ENCODE results near the gene SLC25A3.
A peak's percentile ranks its signal among the peaks of the same experiment; 100 is the strongest.
"Not testable (repeated sequence)": the region's sequence is repeated elsewhere in the genome, so short reads cannot be mapped to it uniquely, and the experiment has no call there.

The SLC25A3 gene

DNA sequence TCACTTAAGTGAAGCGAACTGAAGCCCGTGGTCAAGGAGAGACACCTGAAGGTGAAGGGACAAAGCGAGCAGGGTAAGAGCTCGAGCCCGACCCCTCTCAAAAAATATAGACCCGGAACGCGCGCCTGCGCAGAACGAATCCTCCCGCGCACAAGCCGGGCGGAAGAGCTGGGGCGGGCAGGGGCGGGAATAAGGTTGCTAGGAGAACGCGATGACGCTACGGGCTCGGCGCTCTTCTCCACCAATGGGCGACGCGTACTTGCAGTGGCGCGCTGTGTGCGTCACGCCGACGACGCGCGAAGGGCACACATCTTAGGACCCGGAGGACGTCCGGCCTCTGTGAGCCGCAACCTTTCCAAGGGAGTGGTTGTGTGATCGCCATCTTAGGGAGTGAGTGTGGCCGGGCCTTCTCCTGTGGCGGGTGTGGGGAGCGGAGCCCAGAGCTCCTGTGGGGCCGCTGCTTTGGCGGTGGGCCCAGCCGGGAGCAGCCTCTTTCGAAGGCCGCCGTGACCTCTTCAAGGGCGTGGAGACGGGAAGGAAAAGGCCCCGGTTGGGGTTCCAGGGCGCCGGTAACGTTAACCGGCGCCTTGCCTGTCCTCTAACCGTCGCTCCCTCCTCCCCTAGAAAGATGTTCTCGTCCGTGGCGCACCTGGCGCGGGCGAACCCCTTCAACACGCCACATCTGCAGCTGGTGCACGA, at the start of gene SLC25A3:
SLC25A3 (plus strand) TSS at position 336 of the 699 bp plus-strand sequence; CDS start at position 629, 293 bp downstream.
- DNase-seq (ENCODE audit: low spot score), result peak; percentile 85

DNA sequence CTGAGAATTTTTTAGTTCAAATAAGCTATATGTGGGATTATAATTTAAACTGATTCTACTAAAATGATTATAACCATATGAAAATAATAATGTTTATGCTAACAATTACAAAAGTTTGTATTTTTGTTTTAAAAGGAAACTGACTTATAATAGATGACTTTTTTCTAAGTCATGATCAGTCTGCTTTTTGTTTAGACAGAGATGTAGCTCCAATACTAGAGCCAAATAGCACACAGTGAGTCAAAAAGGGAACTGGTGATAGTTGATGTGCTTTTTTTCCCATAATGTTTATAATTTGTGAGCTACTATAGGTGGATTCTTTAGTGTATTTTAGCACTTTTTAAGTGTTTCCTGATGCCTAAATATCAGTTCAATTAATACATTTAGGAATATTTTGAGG, 49.8 kb upstream of the SLC25A3 start:
- no peak for DNase-seq (ENCODE audit: low spot score)

DNA sequence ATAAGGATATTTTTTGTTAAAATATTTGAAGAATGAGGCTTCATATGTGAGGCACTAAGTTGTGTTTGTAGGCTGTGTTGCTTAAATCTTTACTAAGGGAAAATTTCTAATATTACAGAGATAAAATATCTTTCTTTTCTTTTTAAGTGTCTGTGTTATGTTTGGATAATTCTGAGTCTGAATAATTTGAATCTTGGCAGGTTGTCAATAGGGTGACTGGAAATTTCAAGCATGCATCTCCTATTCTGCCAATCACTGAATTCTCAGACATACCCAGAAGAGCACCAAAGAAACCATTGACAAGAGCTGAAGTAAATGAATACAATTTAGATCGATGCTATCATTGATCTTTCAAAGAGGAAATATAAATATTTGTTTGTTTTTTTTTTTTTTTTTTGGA, 48.7 kb upstream of the SLC25A3 start:
- no peak for DNase-seq (ENCODE audit: low spot score)

DNA sequence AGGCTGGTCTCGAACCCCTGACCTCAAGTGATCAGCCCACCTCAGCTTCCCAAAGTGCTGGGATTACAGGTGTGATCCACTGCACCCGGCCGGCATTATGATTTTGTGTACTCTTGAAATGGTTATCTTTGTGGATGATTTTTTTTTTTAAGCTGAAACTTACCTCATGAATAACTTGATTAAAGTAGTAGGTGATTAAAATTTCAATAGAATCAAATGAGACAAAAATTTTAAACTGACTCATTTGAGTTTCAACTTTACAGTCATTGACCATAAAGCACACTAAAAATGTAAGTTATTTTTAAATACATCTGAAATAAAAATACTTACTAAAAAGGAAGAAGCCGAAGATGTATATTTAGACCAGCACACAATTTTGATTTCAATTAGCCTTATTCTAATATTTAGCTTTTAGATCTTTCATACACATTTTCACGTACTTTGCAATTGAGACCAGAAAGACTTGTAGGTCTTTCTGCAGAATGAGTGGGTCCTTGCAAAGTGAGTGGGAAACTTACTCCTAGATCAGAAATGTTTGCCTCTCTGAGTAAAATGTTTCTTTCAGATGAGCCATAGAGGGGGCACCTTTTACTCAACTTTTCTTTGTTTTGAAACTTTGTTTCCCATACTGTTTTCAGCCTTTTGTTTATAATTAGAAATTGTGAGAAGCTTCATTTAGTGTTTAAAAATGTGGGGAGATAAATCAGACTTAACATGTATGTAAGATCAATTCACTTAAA, 43.9 kb upstream of the SLC25A3 start:
- no peak for DNase-seq (ENCODE audit: low spot score)

DNA sequence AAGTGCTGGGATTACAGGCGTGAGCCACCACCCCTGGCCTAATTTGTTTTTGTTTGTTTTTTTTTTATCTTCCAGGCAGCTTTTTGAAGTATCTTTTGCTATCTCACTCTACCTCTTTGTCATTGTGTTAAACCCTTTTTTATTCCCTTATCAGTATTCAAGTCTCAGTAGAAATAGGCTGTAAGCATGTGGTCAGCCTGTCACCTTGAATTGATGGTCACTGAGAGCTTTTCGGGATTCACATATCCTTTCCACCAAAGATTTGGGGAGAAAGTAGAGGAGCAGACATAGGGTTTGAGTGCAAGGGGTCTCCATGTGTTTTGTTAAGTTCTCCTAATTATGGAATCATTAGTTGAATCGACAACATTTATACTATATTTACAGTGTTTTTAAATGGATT, 41.7 kb upstream of the SLC25A3 start:
- no peak for DNase-seq (ENCODE audit: low spot score)

DNA sequence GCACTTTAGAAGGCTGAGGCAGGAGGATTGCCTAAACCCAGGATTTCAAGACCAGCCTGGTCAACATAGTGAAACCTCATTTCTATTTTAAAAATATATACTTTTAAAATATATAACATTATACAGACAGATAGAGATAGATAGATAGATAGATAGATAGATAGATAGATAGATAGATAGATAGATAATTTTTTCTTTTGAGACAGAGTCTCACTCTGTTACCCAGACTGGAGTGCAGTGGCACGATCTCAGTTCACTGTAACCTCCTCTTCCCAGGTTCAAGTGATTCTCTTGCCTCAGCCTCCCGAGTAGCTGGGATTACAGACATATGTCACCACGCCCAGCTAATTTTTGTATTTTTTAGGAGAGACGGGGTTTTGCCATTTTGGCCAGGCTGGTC, 35.4 kb upstream of the SLC25A3 start:
- not testable (repeated sequence) for DNase-seq (ENCODE audit: low spot score)

DNA sequence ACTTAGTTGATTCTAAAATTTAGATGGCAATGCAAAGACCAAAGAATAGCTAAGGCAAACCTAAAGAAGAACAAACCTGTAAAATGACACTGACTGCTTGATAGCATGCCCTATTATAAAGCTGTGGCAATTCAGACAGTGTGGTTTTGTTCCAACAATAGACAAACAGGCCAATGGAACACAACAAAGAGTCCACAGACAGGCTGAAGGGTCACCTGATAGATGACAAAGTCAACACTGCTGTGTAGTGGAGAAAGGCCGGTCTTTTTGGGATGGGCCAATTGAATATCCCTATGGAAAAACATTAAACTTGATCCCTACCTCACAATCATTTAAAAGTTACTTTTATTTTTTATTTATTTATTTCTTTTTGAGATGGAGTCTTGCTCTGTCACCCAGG, 33.8 kb upstream of the SLC25A3 start:
- peak; percentile 10 for DNase-seq (ENCODE audit: low spot score)

DNA sequence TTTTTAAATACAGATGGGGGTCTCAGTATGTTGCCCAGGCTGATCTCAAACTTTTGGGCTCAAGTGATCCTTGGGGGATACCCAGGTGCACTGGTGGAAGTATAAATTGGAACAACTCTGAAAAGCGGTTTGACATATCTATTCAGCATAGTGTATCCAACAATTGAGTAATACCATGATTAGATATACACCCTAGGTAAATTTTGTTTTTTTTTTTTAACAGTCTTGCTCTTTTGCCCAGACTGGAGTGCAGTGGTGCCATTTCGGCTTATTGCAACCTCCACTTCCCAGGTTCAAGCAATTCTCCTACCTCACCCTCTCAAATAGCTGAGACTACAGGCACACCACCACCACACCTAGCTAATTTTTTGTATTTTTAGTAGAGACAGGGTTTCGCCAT, 31.6 kb upstream of the SLC25A3 start:
- DNase-seq (ENCODE audit: low spot score), result no peak

DNA sequence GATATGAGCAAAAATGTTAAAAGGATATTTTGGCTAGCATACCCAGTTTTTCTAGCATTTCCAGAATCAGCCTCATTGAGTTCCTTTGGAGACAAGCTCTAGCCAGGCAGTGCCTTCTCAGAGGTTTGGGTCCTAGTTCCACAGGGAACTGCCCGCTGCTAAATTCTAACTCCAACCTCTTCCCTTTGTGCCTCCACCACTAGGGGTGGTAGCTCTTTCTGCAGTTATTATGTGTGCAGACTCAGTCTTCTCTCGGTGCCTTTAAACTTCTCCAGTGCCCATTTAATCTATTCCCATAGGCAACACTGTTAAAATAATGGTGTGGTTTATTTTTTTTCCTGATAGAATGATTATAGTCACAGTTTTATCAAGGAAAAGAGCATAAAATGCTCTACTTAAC, 21.5 kb upstream of the SLC25A3 start:
- DNase-seq (ENCODE audit: low spot score), result no peak

DNA sequence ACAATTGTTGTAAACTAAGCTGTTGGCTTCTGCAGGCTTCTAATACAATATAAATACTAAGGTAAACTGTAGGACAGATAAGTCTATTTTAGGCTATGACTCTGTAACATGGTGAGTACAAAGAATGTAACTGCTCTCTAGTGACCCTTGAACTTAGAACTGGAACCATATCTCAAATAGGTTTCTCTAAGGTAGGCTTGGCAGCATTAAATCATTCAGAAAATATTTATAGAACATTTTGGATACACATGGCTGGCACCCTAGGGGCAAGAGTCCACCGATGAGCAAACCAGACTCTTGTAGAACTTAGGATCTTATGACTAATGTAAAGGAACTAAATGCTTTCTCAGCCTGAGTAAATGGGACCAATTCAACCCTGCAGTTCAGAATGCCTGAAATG, 19.4 kb upstream of the SLC25A3 start:
- no peak for DNase-seq (ENCODE audit: low spot score)

DNA sequence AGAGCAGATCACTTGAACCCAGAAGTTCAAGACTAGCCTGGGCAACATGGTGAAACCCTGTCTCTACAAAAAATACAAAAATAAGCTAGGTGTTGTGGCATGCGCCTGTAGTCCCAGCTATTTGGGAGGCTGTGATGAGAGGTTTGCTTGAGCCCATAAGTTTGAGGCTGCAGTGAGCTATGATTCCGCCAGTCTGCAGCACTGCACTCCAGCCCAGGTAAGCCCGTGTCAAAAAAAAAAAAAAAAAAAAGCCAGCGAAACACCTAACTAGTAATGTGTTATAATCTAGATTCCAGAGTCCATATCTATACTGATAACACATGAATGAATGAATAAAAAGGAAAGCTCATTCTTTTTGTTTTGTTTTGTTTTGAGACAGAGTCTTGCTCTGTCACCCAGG, 18.5 kb upstream of the SLC25A3 start:
- DNase-seq (ENCODE audit: low spot score), result no peak

DNA sequence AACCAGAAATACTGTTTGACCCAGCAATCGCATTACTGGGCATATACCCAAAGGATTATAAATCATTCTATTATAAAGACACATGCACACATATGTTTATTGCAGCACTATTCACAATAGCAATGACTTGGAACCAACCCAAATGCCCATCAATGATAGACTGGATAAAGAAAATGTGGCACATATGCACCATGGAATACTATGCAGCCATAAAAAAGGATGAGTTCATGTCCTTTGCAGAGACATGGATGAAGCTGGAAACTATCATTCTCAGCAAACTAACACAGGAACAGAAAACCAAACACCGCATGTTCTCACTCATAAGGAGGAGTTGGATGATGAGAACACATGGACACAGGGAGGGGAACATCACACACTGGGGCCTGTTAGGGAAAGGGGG, 16.7 kb upstream of the SLC25A3 start:
- not testable (repeated sequence) for DNase-seq (ENCODE audit: low spot score)

DNA sequence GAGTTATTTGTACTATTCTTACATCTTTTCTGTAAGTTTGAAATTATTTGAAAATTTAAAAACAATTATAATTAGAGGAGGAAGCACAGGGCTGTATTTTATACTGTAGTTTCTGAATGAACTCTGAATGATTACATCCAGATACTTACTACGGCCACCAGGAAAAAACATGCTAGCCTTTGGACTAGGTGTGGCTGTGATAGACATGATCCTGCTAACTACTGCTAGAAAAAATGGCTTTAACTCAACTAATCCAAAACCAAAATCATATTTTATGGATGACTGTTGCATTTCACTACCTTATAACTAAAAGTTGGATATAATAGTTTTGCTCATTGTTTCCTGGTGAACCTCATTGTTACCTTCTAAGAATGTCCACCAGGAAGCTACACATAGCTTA, 15.1 kb upstream of the SLC25A3 start:
- DNase-seq (ENCODE audit: low spot score), result no peak

DNA sequence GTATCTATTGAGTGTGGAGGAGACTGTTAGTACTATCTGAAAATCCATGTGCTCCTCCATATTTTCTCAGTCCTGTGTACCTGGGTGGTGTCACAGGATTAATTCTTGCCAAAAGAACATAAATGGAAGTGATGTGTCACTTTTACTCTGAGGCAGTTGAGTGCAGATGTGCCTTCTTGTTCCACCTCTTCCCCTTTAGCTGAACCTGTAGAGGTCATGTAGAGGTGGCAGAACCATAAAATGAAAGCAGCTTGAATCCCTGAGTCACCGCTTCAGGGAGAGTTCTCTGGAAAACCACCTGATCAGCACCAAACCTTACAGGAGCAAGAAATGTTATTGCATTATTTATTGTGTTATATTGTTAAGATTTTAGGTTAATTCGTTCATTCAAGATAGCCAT, 14.7 kb upstream of the SLC25A3 start:
- DNase-seq (ENCODE audit: low spot score), result no peak

DNA sequence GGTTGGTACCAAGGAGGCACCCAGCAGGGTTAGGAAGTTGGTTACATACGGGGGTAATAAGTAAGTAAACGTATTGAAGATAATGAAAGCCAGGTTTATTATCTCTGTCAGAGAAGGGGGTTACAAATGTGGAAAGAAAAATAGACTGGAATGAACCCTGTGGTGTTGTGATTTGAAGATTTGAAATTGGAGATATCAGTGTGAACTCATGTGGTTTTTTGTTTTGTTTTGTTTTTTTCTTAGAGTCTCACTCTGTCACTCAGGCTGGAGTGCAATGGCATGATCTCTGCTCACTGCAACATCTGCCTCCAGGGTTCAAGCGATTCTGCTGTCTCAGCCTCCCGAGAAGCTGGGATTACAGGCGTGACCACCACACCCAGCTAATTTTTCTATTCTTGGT, 14.1 kb upstream of the SLC25A3 start:
- DNase-seq (ENCODE audit: low spot score), result no peak

DNA sequence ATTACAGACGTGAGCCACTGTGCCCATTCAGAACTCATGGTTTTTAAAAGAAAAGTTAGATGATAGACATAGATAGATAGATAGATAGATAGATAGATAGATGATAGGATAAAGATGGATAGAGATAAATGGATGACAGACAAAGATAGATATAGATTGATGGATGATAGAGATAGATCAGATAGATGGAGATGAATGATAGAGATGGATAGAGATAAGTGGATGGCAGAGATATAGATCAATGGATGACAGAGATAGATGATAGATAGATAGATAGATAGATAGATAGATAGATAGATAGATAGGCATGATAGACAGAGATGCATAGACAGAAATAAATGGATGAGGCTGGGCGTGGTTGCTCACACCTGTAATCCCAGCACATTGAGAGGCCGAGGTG, 13.7 kb upstream of the SLC25A3 start:
- DNase-seq (ENCODE audit: low spot score), result no peak

DNA sequence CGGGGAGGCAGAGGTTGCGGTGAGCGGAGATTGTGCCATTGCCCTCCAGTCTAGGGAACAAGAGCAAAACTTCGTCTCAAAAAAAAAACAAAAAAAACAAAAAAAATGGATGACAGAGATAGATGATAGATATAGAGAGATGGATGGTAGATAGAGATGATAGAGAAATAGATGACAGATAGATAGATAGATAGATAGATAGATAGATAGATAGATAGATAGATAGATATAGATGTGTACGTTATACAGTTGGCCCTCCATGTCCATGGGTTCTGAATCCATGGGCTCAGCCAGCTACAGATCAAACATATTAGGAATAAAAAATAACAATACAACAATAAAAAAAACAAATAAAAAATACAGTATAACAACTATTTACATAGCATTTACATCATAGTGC, 12.8 kb upstream of the SLC25A3 start:
- no peak for DNase-seq (ENCODE audit: low spot score)

DNA sequence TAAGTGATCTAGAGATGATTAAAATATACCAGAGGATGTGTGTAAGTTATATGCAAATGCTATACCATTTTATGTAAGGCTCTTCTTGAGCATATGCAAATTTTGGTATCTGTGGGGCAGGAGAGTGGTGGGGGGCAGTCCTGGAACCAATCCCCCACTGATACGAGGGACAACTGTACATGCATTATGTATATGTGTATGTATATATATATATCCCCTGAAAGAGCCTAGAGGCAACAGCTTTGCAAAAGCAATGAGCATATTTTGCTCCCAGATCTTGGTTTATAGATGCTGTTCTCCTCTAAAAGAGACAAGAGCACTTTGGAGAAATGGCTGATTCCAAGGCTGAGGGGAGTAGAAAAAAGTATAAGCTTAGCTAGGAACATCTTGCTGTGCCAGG, 12.4 kb upstream of the SLC25A3 start:
- DNase-seq (ENCODE audit: low spot score), result no peak

DNA sequence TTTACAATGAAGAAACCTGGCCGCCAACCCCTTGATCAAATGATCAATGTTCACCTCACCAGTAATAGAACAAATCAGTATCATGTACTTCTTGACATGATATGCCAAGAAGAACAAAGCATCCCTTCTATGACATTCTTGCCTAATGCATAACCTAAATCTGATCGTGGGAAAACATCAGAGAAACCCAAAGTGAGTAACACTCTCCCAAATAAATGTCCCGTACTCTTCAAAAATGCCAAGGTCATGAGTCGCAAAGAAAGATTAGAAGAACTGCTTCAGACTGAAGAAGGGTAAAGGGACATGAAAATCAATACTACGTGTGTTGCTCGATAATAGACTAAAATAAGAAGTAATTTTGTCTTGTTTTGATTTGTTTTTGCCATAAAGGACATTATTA, 11.4 kb upstream of the SLC25A3 start:
- DNase-seq (ENCODE audit: low spot score), result no peak

DNA sequence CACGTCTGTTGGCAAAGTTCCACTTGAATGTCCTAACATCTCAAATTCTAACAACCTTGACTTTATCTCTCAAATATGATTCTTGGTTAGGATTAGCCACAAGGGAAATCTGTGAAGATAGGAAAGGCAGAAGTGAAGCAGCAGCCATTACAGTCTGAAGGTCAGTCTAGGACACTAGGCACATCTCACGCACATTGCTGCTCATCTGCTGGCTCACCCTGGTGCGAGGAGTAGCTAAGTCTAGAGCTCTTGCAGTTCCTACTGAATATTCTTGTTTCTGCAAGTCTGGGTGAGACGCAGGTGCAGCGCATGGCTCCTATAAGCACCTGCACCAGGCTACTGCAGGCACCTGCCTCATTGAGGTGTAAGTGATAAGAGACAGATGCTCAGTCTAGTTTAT, 6.4 kb upstream of the SLC25A3 start:
- DNase-seq (ENCODE audit: low spot score), result no peak

DNA sequence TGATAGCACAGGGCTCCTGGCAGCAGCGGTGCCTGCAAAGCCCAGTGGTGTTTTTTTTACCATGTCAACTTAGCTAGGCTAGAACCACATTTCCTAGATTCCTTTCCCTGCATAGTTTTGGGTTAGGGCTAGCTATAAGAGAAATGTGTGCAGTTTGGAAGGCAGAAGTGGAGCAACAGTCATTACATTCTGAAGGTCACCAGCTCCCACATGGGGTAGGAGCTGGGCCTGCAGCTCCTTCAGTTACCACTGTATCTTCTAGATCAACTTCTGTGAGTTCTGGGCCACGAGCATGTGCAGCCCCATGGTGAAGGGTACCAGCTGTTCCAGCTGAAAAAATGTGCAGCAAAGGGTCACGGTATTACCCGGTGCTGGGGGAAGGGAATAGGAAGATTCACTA, 2.3 kb upstream of the SLC25A3 start:
- no peak for DNase-seq (ENCODE audit: low spot score)

DNA sequence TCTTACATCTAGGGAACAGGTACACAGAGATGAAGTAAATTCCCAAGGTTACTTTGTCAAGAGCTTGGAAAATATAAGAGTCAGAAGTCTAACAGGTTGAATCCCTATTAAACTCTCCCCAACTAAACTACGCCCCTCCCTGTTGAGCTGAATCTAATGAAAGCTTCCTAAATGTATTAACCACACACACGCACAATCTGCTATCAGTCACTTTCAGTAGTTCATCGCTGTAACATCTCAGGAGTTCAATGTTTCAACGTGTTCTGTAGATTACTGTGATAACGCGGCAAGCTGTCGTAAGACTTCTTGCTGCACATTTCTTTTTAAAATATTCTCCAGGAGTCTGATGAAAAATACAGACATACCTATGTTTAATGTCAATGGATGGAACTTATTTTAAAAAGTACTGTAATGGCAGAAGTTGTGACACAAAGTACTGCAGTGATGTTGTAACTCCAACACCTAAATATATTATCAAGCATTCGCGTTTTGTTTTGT, 612 bp upstream of the SLC25A3 start:
- DNase-seq (ENCODE audit: low spot score), result peak; percentile 16

DNA sequence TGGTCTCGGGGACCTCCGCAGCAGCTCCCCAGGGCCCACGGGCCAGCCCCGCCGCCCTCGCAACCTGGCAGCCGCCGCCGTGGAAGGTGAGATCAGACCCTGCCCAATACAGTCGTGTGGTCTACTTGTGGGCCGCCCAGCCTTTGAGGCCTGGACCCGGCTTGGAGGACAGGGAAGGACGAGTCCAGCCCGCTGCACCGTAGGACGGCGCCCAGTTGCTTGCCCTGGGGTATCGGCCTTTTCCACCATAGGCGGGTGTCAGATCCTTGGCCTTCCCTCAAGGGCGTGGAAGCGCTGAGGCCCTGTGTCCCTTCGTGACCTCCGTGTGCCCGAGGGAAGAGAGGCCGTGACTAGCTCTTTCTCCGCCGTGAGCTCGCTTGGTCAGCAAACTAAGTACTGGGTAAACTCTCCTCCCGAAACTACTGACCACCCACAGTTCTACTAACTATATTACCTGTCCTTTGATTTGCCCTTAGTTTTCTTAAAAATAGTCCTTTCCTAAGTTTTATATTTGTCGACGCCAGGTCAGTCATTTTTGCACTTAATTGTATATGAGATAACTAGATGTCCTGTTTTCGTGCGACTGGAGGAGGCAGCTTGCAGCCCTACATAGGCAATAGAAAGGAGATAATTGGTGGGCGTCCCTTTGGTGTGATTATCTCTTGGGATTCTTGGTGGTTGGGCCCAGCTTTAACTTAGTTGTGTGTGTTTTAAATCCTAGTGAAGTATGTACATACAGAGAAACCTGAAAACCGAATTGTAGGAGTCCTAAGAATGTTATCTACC, 757 bp downstream of the SLC25A3 start:
- no peak for DNase-seq (ENCODE audit: low spot score)

Measured in HuH-7 (cell line).